SJCRH30 (cell line): ENCODE results near the gene PLD4. TPM values are rescaled to one million over a fixed set of nuclear protein-coding genes. Genes with fewer than 3 reads are reported as not detected.

Source experiments
- DNase-seq, 2 experiments: peaks; one replicate each; pipeline ENCODE4 v3.0.0-alpha.2; 2015 to 2020
- H3K27ac ChIP-seq: fragments of 250-450 bp; sonication (Bioruptor Pico); 2 replicates; pipeline ENCODE4 v1.5.1; 2020; ENCODE audit warnings: mild to moderate bottlenecking, moderate library complexity
- H3K27me3 ChIP-seq: fragments of 250-450 bp; sonication (Bioruptor Pico); 2 replicates; pipeline ENCODE4 v1.5.1; 2020; ENCODE audit warnings: mild to moderate bottlenecking, moderate library complexity
- H3K36me3 ChIP-seq: fragments of 250-450 bp; sonication (Bioruptor Pico); 2 replicates; pipeline ENCODE4 v1.5.1; 2020; ENCODE audit warnings: mild to moderate bottlenecking, moderate library complexity
- H3K4me1 ChIP-seq: fragments of 250-450 bp; sonication (Bioruptor Pico); 2 replicates; pipeline ENCODE4 v1.5.1; 2020; ENCODE audit warnings: mild to moderate bottlenecking, moderate library complexity
- H3K4me3 ChIP-seq: fragments of 250-450 bp; sonication (Bioruptor Pico); 2 replicates; pipeline ENCODE4 v1.5.1; 2020; ENCODE audit warnings: mild to moderate bottlenecking, moderate library complexity
- H3K9me3 ChIP-seq: fragments of 250-450 bp; sonication (Bioruptor Pico); replicated peaks from 2 replicates; pipeline ENCODE4 v1.5.1; 2020; ENCODE audit warnings: mild to moderate bottlenecking, moderate library complexity
- total RNA-seq: library from RNA; depleted of rRNA; stranded (reverse); fragments of >200 nt; shearing (Covaris generic); gene quantifications from 2 replicates; pipeline ENCODE4 v1.2.3, GENCODE V29; 2014

PLD4 gene
- total RNA-seq, 1 experiment from 2014 or later, result not detected

DNA sequence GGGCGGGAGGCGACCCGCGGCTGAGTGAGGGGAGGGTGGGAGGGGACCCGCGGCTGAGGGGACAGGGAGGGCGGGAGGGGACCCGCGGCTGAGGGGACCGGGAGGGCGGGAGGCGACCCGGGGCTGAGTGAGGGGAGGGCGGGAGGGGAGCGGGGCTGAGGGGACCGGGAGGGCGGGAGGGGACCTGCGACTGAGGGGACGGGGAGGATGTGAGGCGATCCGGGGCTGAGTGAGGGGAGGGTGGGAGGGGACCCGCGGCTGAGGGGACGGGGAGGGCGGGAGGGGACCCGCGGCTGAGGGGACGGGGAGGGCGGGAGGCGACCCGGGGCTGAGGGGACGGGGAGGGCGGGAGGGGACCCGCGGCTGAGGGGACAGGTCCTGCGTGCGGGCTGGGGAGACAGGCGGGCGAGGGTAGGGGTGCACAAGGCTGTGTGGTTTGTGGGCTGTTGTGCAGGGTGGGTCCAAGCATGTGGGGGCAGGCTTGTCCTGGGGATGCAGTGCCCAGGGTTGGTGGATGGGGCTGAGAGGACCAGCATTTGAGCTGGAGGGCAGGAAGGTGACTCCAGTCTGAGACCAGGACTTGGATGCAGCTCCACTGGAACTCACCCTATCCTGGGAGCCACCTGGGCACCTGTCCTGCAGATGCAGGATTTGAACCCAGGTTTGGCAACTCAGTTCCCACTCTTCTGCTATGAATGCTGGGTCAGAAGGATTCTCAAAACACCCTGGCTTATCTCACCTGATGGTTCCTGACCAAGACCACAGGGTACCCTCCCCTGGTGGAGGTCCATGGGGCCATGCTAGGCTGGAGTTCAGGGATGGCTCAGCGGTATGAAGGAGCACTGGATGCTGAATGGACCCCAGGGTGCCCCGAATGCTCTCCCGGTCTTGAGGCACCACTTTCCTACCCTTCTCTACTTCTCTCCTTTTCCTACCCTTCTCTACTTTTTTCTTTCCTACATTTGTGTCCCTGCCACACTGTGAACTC is 9.4 kb downstream of the PLD4 start:
- no peaks in the 10 kb centered on the region for H3K9me3 ChIP-seq
- H3K27me3 ChIP-seq, result no peaks in the 10 kb centered on the region
- no peaks in the 10 kb centered on the region; the same call in 1 of the 2 replicates for H3K4me1 ChIP-seq
- H3K36me3 ChIP-seq, result no peaks in the 10 kb centered on the region
- H3K27ac ChIP-seq, result no peak overlapping the region
- H3K4me3 ChIP-seq, result no peak overlapping the region
- DNase-seq, result no peak

DNA sequence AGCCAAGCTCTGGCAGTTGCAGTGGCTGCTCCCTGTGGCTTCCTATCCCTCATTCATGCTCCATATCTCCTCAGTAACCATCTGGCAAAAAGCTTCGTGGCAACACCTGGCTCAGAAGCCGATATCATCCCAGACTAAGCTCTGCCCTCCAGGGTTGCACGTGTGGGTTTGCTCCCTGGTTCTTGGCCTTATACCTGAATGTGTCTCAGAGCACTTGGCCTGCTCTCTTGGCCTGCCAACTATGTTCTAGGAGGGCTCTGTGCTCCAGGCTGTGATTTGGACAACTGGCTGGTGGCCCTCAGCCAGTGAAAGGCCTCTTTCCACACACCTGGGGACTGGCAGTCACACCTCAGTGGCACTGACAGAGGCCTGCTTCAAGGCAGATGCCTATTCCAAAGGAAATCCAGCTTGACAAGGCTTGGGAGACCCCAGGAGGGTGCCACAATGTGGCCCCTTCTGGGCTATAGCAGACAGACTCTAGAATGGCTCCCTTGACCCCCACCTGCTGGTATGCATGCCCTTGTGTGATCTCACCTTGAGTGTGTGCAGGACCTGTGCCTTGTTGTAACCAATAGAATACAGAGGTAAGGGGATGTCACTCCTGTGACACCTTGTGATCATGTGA is 10.5 kb downstream of the PLD4 start:
- no peaks in the 10 kb centered on the region for H3K9me3 ChIP-seq
- DNase-seq, result no peak
- no peak overlapping the region for H3K4me3 ChIP-seq
- no peaks in the 10 kb centered on the region for H3K36me3 ChIP-seq
- H3K4me1 ChIP-seq, result no peaks in the 10 kb centered on the region; the same call in 1 of the 2 replicates
- H3K27me3 ChIP-seq, result no peaks in the 10 kb centered on the region
- H3K27ac ChIP-seq, result no peak overlapping the region

DNA sequence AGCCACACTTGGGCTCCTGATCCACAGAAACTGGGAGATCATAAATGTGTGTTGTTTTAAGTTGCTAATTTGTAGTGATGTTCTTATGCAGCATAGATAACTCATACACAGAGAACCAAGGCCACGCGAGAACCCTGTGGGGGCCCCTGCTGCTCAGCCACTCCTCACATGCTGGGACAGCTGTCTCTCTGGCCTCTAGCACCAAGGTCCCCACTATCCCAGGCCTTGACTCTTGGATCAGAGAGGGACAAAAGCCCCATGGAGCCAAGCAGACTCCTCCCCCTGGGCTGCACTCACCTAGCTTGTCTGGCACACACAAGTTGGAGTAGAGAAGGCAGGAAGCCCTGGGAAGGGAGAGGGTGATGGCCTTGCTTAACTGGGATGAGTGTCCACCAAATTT is 11.3 kb downstream of the PLD4 start:
- no peaks in the 10 kb centered on the region for H3K27me3 ChIP-seq
- H3K36me3 ChIP-seq, result no peaks in the 10 kb centered on the region
- no peak overlapping the region for H3K4me3 ChIP-seq
- no peak overlapping the region for H3K27ac ChIP-seq
- no peaks in the 10 kb centered on the region; the same call in 1 of the 2 replicates for H3K4me1 ChIP-seq
- DNase-seq, result no peak
- no peaks in the 10 kb centered on the region for H3K9me3 ChIP-seq

DNA sequence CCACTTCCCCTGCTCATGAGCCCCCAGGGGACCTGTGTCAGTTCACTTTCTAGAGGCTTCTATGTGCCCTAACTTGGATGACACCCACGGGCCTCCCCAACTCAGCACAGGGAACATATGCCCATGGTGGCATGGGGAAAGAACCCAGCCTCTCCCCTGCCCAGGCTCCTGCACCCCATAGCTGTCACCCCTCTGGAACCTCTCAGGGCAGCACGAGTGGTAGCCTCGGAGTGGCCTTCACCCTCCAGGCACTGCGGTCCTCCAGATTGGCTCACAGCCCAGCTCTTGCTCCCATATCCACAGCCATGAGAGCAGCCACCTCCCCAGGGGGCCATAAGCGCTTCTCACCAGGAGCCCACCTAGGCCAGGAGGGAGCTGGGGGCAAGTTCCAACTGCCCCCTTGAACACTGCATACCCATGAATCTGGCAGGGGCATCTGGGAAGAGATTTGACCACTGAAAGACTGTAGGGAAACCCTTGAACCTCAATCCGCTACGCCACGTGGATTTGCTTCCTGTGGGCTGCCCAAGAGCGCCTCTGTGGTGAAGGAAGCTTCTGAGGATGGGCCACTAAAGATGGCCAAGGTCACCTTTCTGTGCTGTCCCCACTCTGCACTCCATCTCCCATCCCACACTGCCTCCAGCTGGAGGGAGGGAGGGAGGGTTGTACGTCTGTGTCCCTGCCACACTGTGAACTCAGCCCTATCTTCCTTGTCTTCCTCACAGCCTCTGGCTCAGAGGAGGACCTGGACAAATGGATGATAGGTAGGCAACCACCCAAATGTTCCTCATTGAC is 11.9 kb downstream of the PLD4 start:
- H3K4me1 ChIP-seq, result no peaks in the 10 kb centered on the region
- H3K27me3 ChIP-seq, result no peaks in the 10 kb centered on the region
- H3K9me3 ChIP-seq, result no peaks in the 10 kb centered on the region
- no peaks in the 10 kb centered on the region for H3K36me3 ChIP-seq
- no peak overlapping the region for H3K27ac ChIP-seq
- DNase-seq, result no peak
- H3K4me3 ChIP-seq, result no peak overlapping the region

DNA sequence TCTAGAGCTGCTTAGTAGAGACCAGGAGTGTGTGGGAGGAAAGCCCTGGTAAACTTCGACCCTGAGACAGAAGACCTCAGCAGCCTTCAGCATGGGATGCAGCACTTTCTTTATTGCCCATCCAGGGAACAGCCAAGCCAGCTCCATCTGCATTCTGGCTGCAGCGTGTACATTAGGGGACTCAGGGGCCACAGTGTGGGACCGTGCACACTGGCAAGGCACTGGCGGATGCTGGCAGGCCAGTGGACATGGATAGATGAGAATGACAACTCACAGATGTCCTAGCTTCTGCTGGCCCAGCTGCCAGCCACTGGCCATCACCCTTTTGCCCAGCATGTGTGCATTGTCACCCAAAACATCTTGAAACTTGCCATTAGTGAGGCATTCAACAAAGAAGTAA is 12.5 kb downstream of the PLD4 start:
- Histone ChIP-seq H3K27me3 (no peaks in the 10 kb centered on the region), H3K4me3 (no peak overlapping the region), H3K4me1 (no peaks in the 10 kb centered on the region), H3K27ac (no peak overlapping the region), H3K36me3 (no peaks in the 10 kb centered on the region), H3K9me3 (no peaks in the 10 kb centered on the region)
- no peak for DNase-seq

DNA sequence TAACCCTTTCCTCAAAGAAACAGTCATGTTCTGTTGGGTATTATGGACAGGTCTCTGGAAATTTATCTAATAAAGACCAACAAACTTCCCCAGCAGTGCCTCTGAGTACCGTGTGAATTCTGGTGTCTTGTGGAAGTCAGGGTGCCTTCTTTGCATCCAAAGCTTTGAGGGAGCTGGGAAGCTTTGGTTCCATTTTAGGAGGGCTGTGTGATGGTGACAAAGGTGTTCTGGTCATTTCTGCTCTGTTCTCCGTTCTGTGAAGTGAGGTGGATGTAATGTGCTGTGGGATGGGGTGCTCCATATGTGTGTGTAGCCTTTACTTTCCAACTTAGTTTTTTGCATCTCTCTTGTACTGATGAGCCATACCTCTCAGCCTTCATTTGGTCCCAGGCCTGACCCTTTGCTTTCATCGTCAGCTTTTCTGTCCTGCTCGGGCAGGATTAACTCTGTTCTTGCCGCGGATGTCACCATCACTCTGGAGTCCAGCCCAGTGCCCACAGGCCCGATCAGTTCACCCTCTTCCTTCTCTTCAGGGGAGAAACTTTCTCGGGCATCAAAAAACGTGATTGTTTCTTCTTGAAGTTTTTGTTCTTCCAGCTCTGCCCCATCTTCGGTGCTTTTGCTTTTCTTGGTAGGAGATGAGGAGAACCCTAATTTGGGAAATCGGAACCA is 13.2 kb downstream of the PLD4 start:
- H3K27ac ChIP-seq, result no peak overlapping the region
- no peaks in the 10 kb centered on the region for H3K4me1 ChIP-seq
- H3K36me3 ChIP-seq, result no peaks in the 10 kb centered on the region
- no peaks in the 10 kb centered on the region for H3K9me3 ChIP-seq
- no peaks in the 10 kb centered on the region for H3K27me3 ChIP-seq
- no peak for DNase-seq
- no peak overlapping the region for H3K4me3 ChIP-seq

DNA sequence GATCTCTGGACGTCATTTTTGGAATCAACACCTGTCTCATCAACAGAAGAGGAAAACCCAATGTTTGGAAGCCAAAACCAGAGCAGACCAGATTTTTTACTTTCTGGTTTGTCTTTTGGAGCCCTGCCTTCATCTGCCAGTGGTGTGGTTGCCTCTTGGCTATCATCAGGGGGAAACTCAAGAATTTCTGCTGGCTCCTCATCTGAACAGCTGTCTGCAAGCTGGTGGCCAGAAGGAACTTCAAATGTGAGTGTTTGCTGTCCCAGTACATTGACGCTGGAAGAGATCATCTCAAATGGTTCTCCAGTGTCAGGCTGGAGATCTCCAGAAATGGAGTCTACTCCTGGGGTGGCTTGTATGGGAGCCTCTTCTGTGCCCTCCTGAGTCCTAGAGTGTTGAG is 13.8 kb downstream of the PLD4 start:
- Histone ChIP-seq H3K9me3 (no peaks in the 10 kb centered on the region), H3K4me1 (no peaks in the 10 kb centered on the region), H3K4me3 (no peak overlapping the region), H3K27ac (no peak overlapping the region), H3K27me3 (no peaks in the 10 kb centered on the region), H3K36me3 (no peaks in the 10 kb centered on the region)
- DNase-seq, result no peak

DNA sequence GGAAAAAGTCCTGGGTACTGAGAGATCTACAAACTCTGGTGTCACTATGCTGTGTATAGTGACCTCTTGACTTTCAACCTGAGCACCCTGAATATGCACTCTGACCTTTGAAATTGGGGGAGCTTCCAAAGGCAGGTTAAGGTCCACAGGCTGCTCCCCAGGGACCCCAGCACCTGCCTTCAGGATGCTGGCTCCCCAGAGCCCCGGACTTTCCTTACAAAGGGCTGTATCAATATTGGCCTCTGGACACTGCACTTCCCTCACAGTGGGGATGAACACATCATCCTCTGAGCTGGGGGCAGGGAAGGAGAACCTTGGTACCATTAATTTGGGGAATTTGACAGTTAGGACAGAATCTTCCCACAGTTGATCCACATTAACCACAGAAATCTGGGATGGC is 14.3 kb downstream of the PLD4 start:
- no peak overlapping the region for H3K27ac ChIP-seq
- H3K9me3 ChIP-seq, result no peaks in the 10 kb centered on the region
- H3K36me3 ChIP-seq, result no peaks in the 10 kb centered on the region
- no peaks in the 10 kb centered on the region for H3K4me1 ChIP-seq
- no peak for DNase-seq
- no peaks in the 10 kb centered on the region for H3K27me3 ChIP-seq
- no peak overlapping the region for H3K4me3 ChIP-seq

DNA sequence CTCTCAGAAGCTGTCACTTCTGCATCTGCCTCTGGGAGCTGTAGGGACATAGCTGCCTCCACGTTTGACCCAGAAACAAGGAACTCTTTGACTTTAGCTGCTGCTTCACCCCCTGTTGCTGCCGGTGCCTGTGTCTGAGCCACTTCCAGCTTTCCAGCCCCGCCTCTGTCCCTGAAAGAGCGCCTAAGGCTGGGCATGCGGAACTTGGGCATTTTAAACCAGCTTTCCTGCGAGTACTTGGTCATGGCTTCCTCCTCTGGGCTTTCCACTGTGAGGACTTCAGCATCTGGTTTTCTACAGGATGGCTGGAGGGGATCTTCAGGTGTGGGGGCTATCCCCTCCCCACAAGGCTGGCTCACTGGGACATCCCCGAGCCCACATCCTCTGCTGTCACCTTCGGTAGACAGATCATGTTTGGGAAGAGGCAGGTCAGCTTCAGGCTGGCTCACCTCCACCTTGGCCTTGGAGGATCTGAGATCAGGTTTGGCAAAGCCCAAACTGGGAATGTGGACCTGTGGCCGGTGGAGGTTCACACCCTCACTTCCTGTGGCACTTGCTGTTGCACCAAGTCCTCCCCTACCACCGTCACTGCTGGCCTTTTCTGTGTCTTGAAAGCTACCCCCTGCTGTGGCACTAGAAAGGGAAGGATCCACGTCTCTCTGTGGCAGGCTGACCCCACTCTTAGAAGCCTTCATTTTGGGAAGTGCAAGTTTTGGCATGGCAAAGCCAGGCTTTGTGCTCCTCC is 15.2 kb downstream of the PLD4 start:
- Histone ChIP-seq H3K9me3 (no peaks in the 10 kb centered on the region), H3K27ac (no peak overlapping the region), H3K4me1 (no peaks in the 10 kb centered on the region), H3K4me3 (no peak overlapping the region), H3K36me3 (no peaks in the 10 kb centered on the region), H3K27me3 (no peaks in the 10 kb centered on the region)
- DNase-seq, result no peak

DNA sequence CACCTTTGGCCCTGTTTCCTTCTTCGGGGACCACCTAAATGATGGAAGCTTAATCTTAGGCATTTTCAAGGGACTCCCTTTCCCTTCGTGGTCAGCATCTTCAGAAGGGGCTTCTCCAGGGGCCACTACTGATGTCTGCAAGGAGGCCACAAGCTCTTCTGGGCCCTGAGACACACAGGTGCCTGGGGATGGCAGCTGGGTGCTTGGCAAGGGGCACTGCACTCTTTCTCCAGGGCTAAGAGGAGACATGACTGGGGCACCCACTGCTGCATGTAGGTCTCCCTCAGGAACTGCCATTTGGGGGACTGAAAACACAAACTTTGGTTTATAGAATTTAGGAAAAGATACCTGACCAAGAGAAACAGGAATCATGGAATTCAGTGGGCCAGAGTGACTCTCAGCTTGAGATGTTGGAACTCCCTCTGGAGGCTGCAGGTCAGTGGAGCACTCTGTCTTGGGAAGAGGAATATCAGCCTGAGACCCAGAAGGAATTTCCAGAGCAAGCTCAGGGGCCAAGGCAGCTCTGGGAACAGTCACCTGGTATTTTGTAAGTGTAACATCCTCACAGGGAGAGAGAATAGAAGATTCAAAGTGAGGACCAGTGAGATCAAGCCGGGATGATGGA is 16.0 kb downstream of the PLD4 start:
- no peak for DNase-seq
- no peaks in the 10 kb centered on the region for H3K9me3 ChIP-seq
- no peaks in the 10 kb centered on the region for H3K36me3 ChIP-seq
- H3K4me1 ChIP-seq, result no peaks in the 10 kb centered on the region
- H3K27me3 ChIP-seq, result no peaks in the 10 kb centered on the region
- no peak overlapping the region for H3K27ac ChIP-seq
- no peak overlapping the region for H3K4me3 ChIP-seq

DNA sequence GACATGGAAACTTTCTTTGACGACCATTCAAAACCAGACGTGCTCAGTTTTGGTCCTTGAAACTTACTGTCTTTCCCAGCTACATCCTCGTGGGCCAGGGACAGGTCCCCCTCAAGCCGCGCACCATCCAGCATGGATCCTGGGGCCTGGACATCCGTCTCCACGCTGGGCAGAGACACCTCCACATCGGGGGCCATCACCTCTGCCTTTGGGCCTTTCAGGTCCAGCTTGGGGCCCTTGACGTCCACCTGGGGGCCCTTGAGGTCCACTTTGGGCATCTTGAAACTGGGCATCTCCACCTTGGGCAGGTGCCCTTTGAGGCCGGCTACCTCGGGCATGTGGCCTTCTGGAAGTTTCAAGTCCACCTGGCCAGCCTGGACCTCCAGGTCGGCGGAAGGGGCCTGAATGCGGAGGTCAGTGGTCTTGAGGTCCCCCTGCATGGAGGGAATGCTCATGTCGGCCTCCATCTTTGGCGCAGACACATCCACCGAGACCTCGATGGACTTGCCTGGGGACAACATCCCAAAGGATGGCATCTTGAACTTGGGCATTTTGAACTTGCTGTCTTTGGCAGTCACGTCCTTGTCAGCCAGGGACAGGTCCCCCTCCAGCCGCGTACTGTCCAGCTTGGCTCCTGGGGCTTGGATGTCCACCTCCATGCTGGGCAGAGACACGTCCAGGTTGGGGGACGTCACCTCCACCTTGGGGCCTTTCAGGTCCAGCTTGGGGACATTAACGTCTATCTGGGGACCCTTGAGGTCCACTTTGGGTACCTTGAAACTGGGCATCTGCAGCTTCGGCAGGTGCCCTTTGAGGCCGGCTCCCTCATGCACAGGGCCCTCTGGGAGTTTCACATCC is 17.1 kb downstream of the PLD4 start:
- Histone ChIP-seq H3K36me3 (no peaks in the 10 kb centered on the region), H3K4me3 (no peak overlapping the region), H3K4me1 (no peaks in the 10 kb centered on the region), H3K9me3 (no peaks in the 10 kb centered on the region), H3K27ac (no peak overlapping the region), H3K27me3 (no peaks in the 10 kb centered on the region)
- no peak for DNase-seq

DNA sequence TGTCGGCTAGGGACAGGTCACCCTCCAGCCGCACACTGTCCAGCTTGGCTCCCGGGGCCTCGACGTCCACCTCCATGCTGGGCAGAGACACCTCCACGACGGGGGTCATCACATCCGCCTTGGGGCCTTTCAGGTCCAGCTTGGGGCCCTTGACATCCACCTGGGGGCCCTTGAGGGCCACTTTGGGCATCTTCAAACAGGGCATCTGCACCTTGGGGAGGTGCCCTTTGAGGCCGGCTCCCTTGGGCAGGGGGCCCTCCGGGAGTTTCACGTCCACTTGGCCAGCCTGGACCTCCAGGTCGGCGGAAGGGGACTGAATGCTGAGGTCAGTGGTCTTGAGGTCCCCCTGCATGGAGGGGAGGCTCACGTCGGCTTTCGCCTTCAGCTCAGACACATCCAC is 17.9 kb downstream of the PLD4 start:
- Histone ChIP-seq H3K36me3 (no peaks in the 10 kb centered on the region), H3K27me3 (no peaks in the 10 kb centered on the region), H3K9me3 (no peaks in the 10 kb centered on the region), H3K4me1 (no peaks in the 10 kb centered on the region), H3K4me3 (no peak overlapping the region), H3K27ac (no peak overlapping the region)
- no peak for DNase-seq
